ENCODE measurements around the gene CD164. TPM values are rescaled to one million over a fixed set of nuclear protein-coding genes. Genes with fewer than 3 reads are reported as not detected.

The CD164 gene
- polyA plus RNA-seq, 3 donors: 106 to 392 (median 272) TPM

- WGBS (ENCODE audit: insufficient coverage): under 1% methylated on average over 40 of the region's 42 CpGs
- H3K27me3 ChIP-seq (ENCODE audit: control insufficient read depth in 2 of 2, insufficient read depth in 2 of 2, low read length in 2 of 2): no peaks in the 10 kb centered on the region
- H3K79me2 ChIP-seq (ENCODE audit: insufficient read depth, low read length): peaks cover 45% of the 10 kb centered on the region
- Mint-ChIP-seq H3K36me3 (peaks cover 17% of the 10 kb centered on the region in 2 donors), H3K4me3 (peak overlapping the region; percentile 91 to 95), H3K9me3 (no peaks in the 10 kb centered on the region), H3K27me3 (ENCODE audit: low read depth in 3 of 3) (no peaks in the 10 kb centered on the region), H3K27ac (peak overlapping the region; percentile 99 to 100 (median 100)), H3K4me1 (peaks cover 53% of the 10 kb centered on the region)
- intact Hi-C loops (cut with micrococcal nuclease): loop anchor here (2.0 to 10.0 kb wide), 5 partner anchors 74 to 826 kb away; partner anchors contain the start of genes CEP57L1 (in 1 of the 2), MICAL1 (in 1 of the 2) and SESN1 (in 1 of the 2)
- peaks cover 9 to 17% of the 10 kb centered on the region in 2 donors for H3K36me3 ChIP-seq (replicated peaks in 1 of 2; ENCODE audit: control insufficient read depth in 1 of 2, insufficient read depth in 2 of 2, low read length in 2 of 2)
- no peak for TF ChIP-seq CTCF (IDR thresholded peaks at IDR 0.05)
- H4K20me1 ChIP-seq (ENCODE audit: insufficient read depth, low read length): peaks cover 37% of the 10 kb centered on the region
- no peaks in the 10 kb centered on the region for H3K9me3 ChIP-seq (replicated peaks in 1 of 2; ENCODE audit: control insufficient read depth in 1 of 2, insufficient read depth in 1 of 2, low read length in 2 of 2)
- peak overlapping the region; percentile 99 to 100 for H3K27ac ChIP-seq (ENCODE audit: low read depth in 1 of 2, low read length in 2 of 2)
- H3K4me3 ChIP-seq (replicated peaks in 1 of 3; ENCODE audit: low read depth in 2 of 3, low read length in 3 of 3): peak overlapping the region; percentile 75 to 99 (median 88)
- DNase-seq: peak; percentile 91 to 96 (median 94)
- peak overlapping the region; percentile 87 for H3K4me2 ChIP-seq (replicated peaks; ENCODE audit: extremely low read depth, low read length, poor library complexity, severe bottlenecking)
- peak overlapping the region; percentile 71 for H2AFZ ChIP-seq (ENCODE audit: insufficient read depth, low read depth, low read length, poor library complexity, severe bottlenecking)
- peaks cover 44 to 50% of the 10 kb centered on the region in 2 donors for H3K4me1 ChIP-seq (ENCODE audit: control insufficient read depth in 1 of 2, insufficient read depth in 2 of 2, low read length in 2 of 2)
- peak overlapping the region; percentile 97 for H3K9ac ChIP-seq (ENCODE audit: insufficient read depth, low read length, poor library complexity, severe bottlenecking)
Measured at GRCh38 chr6:109382576-109383437, 540 bp upstream of the CD164 start.

GRCh38 chr6:109381061-109381746, 1.1 kb downstream of the CD164 start:
- peak overlapping the region; percentile 92 to 99 (median 94) for H3K27ac Mint-ChIP-seq

More at GRCh38 chr6:109381061-109381746, 1.1 kb downstream of the CD164 start:
- Histone ChIP-seq H3K36me3 (replicated peaks in 1 of 2; ENCODE audit: control insufficient read depth in 1 of 2, insufficient read depth in 2 of 2, low read length in 2 of 2) (peaks cover 25 to 33% of the 10 kb centered on the region in 2 donors), H2AFZ (ENCODE audit: insufficient read depth, low read depth, low read length, poor library complexity, severe bottlenecking) (peak overlapping the region; percentile 71), H4K20me1 (ENCODE audit: insufficient read depth, low read length) (peaks cover 53% of the 10 kb centered on the region), H3K79me2 (ENCODE audit: insufficient read depth, low read length) (peaks cover 61% of the 10 kb centered on the region), H3K4me3 (replicated peaks in 1 of 3; ENCODE audit: low read depth in 2 of 3, low read length in 3 of 3) (peak overlapping the region; percentile 75 to 99 (median 88)), H3K9ac (ENCODE audit: insufficient read depth, low read length, poor library complexity, severe bottlenecking) (peak overlapping the region; percentile 97), H3K4me1 (ENCODE audit: control insufficient read depth in 1 of 2, insufficient read depth in 2 of 2, low read length in 2 of 2) (peaks cover 47 to 50% of the 10 kb centered on the region in 2 donors), H3K4me2 (replicated peaks; ENCODE audit: extremely low read depth, low read length, poor library complexity, severe bottlenecking) (peak overlapping the region; percentile 87), H3K9me3 (replicated peaks in 1 of 2; ENCODE audit: control insufficient read depth in 1 of 2, insufficient read depth in 1 of 2, low read length in 2 of 2) (no peaks in the 10 kb centered on the region), H3K27me3 (ENCODE audit: control insufficient read depth in 2 of 2, insufficient read depth in 2 of 2, low read length in 2 of 2) (no peaks in the 10 kb centered on the region), H3K27ac (ENCODE audit: low read depth in 1 of 2, low read length in 2 of 2) (peak overlapping the region; percentile 99 to 100)
- no peak for TF ChIP-seq CTCF (IDR thresholded peaks at IDR 0.05)
- intact Hi-C loops (cut with micrococcal nuclease): loop anchor here (5.0 to 10.0 kb wide), 4 partner anchors 76 to 824 kb away; partner anchors contain the start of genes CEP57L1 (in 1 of the 2), MICAL1 (in 1 of the 2) and SESN1 (in 1 of the 2)
- Mint-ChIP-seq H3K36me3 (peaks cover 32 to 33% of the 10 kb centered on the region in 2 donors), H3K27me3 (ENCODE audit: low read depth in 3 of 3) (no peaks in the 10 kb centered on the region), H3K9me3 (no peaks in the 10 kb centered on the region), H3K4me1 (peaks cover 56% of the 10 kb centered on the region), H3K4me3 (peak overlapping the region; percentile 91 to 95)
- 2% methylated on average over 10 of the region's 25 CpGs for WGBS (ENCODE audit: insufficient coverage)
- DNase-seq: peak in 2 of 3 donors; percentile 43 to 59
